Endothelial cell of umbilical vein (primary cell): ENCODE results near the gene MCHR1.
"Not testable (repeated sequence)": the region's sequence is repeated elsewhere in the genome, so short reads cannot be mapped to it uniquely, and the experiment has no call there.

Source experiments
- EZH2 ChIP-seq: IDR thresholded peaks from 2 replicates; pipeline ENCODE4 v1.6.1; 2012; ENCODE audit warnings: borderline replicate concordance, low read depth, mild to moderate bottlenecking, moderate library complexity, low read length, inconsistent platforms; ENCODE audit not compliant: severe bottlenecking
- FOS ChIP-seq: IDR thresholded peaks from 2 replicates; pipeline ENCODE4 v1.6.1; 2011; ENCODE audit warnings: mild to moderate bottlenecking, low read length, moderate library complexity, borderline replicate concordance; ENCODE audit not compliant: insufficient read depth
- MYC ChIP-seq: IDR thresholded peaks from one replicate; pipeline ENCODE4 v1.6.1; 2011; ENCODE audit warnings: mild to moderate bottlenecking, low read depth, low read length
- POLR2A ChIP-seq: IDR thresholded peaks from 2 replicates; pipeline ENCODE4 v1.6.1; 2012; ENCODE audit warnings: low read depth, mild to moderate bottlenecking, control low read depth, low read length
- POLR2AphosphoS5 ChIP-seq: IDR thresholded peaks from 2 replicates; pipeline ENCODE4 v1.6.1; 2012; ENCODE audit warnings: low read depth, mild to moderate bottlenecking, control low read depth, low read length, moderate library complexity; ENCODE audit not compliant: insufficient read depth
- TF ChIP-seq, protein P1 (sequence below), 2 donors: IDR thresholded peaks; 1 replicate in 1 of 2; 2 replicates in 1 of 2; pipeline ENCODE4 v1.5.1; 2011; ENCODE audit warnings: low read length in 2 of 2, mild to moderate bottlenecking in 2 of 2, moderate library complexity in 2 of 2, control low read depth in 1 of 2, inconsistent platforms in 1 of 2, low read depth in 1 of 2; ENCODE audit not compliant: insufficient read depth in 1 of 2; ENCODE audit errors: extremely low read depth in 1 of 2

- not testable (repeated sequence) for TF ChIP-seq POLR2A, POLR2AphosphoS5, EZH2, FOS, MYC
- TF ChIP-seq, protein P1, sequence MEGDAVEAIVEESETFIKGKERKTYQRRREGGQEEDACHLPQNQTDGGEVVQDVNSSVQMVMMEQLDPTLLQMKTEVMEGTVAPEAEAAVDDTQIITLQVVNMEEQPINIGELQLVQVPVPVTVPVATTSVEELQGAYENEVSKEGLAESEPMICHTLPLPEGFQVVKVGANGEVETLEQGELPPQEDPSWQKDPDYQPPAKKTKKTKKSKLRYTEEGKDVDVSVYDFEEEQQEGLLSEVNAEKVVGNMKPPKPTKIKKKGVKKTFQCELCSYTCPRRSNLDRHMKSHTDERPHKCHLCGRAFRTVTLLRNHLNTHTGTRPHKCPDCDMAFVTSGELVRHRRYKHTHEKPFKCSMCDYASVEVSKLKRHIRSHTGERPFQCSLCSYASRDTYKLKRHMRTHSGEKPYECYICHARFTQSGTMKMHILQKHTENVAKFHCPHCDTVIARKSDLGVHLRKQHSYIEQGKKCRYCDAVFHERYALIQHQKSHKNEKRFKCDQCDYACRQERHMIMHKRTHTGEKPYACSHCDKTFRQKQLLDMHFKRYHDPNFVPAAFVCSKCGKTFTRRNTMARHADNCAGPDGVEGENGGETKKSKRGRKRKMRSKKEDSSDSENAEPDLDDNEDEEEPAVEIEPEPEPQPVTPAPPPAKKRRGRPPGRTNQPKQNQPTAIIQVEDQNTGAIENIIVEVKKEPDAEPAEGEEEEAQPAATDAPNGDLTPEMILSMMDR (IDR thresholded peaks at IDR 0.05; ENCODE audit: extremely low read depth in 1 of 2, insufficient read depth in 1 of 2, low read depth in 1 of 2, low read length in 2 of 2), result not testable (repeated sequence)
Measured at GRCh38 chr22:40676166-40676565, 3.1 kb upstream of the MCHR1 start.
